Raji (cell line): ENCODE results near the gene SLC30A9.

Source experiments
- POLR2A ChIP-seq: IDR thresholded peaks from 2 replicates; pipeline ENCODE4 v1.6.1; 2011; ENCODE audit warnings: low read depth, low read length, control low read depth; ENCODE audit not compliant: insufficient read depth

SLC30A9 gene

GRCh38 chr4:42074294-42074693 is 84.0 kb downstream of the SLC30A9 start:
- no peak for TF ChIP-seq POLR2A

- no peak for TF ChIP-seq POLR2A
Observed at GRCh38 chr4:42078184-42078801, 88.0 kb downstream of the SLC30A9 start.

DNA sequence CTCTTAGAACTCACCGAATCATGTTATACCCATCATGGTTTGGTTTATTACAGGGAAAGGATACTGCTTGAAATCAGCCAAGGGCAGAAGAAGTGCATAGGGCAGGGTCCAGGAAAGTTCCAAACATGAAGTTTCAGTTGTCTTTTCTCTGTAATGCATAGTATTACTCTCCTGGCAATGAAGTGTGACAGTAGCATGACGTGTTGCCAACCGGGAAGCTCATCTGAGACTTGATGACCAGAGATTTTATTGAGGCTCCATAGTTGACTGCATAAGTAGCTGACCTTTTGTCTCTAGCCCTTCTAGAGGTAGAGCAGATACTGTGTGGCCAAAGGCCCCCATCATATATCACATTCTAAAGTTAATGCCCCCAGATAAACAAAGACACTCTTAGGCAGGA is 90.0 kb downstream of the SLC30A9 start:
- no peak for TF ChIP-seq POLR2A

- no peak for TF ChIP-seq POLR2A
Observed at GRCh38 chr4:42083816-42084215, 93.5 kb downstream of the SLC30A9 start.

DNA sequence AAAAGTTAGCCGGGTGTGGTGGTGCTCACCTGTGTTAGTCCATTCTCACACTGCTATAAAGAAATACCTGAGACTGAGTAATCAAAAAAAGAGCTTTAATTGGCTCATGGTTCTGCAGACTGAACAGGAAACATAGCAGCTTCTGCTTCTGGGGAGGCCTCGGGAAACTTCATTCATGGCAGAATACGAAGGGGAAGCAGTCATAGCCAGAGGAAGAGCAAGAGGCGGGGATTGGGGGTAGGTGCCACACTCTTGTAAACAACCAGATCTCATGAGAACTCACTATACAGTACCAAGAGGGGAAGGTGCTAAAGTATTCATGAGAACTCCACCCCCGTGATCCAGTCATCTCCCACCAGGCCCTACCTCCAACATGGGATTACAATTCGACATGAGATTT is 98.1 kb downstream of the SLC30A9 start:
- no peak for TF ChIP-seq POLR2A

- no peak for TF ChIP-seq POLR2A
Observed at GRCh38 chr4:42101446-42101975, 111.2 kb downstream of the SLC30A9 start.

DNA sequence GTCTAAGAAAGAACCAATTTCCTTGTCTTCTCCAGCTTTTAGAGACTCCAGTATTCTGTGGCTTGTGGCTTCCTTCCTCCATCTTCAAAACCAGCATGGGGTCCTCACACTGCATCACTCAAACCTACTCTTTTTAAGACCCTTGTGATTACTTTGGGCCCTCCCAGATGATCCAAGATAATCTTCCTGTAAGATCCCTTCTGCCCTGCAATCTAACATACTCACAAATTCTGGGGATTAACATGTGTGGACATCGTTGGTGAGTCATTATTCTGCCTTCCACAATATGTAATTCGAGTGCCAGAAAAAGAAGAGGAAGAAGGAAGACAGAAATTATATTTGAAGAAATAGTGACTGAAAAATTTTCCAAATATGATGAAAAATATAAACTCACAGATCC is 114.2 kb downstream of the SLC30A9 start:
- no peak for TF ChIP-seq POLR2A

DNA sequence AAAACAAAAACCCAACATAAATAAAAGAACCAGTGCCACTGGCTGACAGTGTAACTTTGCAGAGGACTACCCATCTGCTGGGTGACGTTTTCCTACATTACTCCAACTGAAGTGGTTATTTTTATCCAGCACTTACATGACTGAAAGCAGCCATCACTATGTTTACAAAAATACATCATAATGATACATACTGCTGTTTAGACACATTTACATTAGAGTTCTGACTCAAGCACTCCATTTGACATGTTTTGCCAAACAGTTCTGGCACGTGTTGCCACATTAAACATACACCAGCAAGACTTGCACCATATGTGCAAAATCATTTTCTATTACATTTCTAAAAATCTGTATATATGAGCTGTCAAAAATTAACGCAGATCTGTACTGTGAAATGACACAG is 122.5 kb downstream of the SLC30A9 start:
- no peak for TF ChIP-seq POLR2A

GRCh38 chr4:42119886-42120285 is 129.6 kb downstream of the SLC30A9 start:
- no peak for TF ChIP-seq POLR2A

- no peak for TF ChIP-seq POLR2A
Observed at GRCh38 chr4:42122237-42122636, 131.9 kb downstream of the SLC30A9 start.

DNA sequence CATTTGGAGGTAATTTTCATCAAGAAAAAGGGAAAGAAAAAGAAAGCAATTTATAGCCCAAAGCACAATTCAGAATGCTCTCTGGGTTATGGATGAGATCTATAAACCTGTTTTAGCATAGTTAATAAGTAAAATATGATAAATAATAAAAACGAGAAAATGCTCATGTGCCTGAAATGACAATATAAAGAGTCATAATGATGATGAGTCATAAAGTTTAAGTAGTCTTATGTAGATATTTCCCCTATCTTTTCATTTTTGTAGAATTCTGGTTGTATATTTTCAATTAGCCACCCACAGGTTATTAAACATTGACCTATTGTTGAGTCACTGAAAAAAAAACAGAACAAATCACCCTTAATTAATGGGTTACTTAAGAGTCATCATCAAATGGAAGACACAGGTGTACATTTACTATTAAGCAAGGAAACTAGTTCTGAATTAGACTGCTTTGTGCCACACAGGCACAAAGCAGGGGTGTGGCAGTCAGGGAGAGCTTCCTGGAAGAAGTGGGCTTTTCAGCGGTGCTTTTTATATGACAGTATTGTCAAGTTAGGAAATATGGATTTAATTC is 132.8 kb downstream of the SLC30A9 start:
- no peak for TF ChIP-seq POLR2A

- TF ChIP-seq POLR2A = no peak
Observed at GRCh38 chr4:42132099-42132498, 141.8 kb downstream of the SLC30A9 start.

DNA sequence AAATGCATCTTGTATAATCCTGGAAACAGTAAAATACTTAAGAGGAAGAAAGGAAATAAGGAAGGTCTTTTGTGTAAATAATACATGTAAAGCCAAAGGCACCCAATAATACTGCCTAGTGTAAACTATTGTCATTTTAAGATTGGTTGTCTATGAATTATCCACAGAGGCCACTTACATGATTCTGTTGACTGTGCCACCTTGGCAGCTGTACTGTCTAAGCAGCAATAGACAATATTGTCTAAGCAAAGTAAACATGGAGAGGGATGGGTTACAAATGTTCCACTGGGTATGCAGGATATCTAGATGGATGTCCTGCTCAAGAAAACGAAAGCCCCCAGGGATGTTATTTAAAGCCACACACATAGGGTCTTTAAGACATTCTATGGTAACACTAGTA is 142.7 kb downstream of the SLC30A9 start:
- TF ChIP-seq POLR2A = no peak

DNA sequence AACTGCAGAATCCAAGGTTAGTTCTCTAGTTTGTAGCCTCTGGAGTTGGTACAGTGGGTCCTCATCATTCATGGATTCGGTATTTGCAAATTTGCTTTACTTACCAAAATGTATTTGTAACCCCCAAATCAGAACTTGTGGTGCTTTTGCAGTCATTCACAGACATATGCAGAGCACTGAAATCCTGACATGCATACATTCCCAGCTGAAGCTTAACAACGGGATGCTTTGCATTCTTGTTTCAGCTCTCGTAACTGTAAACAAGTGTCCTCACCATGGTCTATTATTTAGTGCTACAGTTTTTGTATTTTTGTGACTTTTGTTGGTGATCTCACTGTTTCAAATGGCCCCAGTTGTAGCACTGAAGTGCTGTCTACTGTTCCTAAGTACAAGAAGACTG is 146.0 kb downstream of the SLC30A9 start:
- TF ChIP-seq POLR2A = no peak
